Upper lobe of left lung (tissue), 4 donors: Measurements from ENCODE around the gene TMTC2.

Experiments
- POLR2A ChIP-seq, 4 donors: fragments of 450-650 bp; IDR thresholded peaks; one replicate each; pipeline ENCODE4 v1.5.1; 2016 to 2017; ENCODE audit warnings: antibody characterized with exemption in 4 of 4, mild to moderate bottlenecking in 2 of 4
- POLR2AphosphoS5 ChIP-seq, 2 donors: sonication (generic); formaldehyde crosslinking; IDR thresholded peaks; one replicate each; pipeline ENCODE4 v1.5.1; 2017; ENCODE audit warnings: antibody characterized with exemption in 2 of 2
- TF ChIP-seq, protein P1 (sequence below), 6 experiments: fragments of 450-650 bp in 4 of 6; fragments of 200-600 bp in 2 of 6; sonication (generic) in 2 of 6; IDR thresholded peaks; one replicate each; pipeline ENCODE4 v1.5.1; 2016 to 2019; ENCODE audit warnings: antibody characterized with exemption in 6 of 6

DNA sequence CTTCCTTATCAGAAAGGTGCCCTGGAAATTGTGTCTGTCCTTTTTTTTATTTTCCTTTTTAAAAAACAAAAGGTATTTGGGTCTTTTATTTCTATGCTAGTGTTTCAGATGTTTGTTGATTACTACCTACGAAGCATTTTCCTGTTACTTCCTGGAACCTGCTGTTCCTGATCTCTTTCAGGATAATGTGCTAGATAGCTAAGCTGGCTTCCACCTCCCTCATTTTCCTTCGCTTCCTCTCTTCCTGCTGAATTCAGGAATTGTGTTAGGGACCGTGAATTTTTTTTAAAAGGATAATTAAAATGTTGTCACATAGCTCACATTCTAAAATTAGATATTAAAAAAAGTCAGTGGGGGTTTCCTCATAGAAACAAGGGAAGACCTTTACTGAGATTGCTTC, 27.7 kb downstream of the TMTC2 start:
- TF ChIP-seq, protein P1, sequence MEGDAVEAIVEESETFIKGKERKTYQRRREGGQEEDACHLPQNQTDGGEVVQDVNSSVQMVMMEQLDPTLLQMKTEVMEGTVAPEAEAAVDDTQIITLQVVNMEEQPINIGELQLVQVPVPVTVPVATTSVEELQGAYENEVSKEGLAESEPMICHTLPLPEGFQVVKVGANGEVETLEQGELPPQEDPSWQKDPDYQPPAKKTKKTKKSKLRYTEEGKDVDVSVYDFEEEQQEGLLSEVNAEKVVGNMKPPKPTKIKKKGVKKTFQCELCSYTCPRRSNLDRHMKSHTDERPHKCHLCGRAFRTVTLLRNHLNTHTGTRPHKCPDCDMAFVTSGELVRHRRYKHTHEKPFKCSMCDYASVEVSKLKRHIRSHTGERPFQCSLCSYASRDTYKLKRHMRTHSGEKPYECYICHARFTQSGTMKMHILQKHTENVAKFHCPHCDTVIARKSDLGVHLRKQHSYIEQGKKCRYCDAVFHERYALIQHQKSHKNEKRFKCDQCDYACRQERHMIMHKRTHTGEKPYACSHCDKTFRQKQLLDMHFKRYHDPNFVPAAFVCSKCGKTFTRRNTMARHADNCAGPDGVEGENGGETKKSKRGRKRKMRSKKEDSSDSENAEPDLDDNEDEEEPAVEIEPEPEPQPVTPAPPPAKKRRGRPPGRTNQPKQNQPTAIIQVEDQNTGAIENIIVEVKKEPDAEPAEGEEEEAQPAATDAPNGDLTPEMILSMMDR (IDR thresholded peaks at IDR 0.05), result no peak
- TF ChIP-seq POLR2AphosphoS5 (IDR thresholded peaks at IDR 0.05), result no peak
- TF ChIP-seq POLR2A (IDR thresholded peaks at IDR 0.05), result no peak
